ENCODE measurements around the gene GAA.
"Not testable (repeated sequence)": the region's sequence is repeated elsewhere in the genome, so short reads cannot be mapped to it uniquely, and the experiment has no call there.

The GAA gene

DNA sequence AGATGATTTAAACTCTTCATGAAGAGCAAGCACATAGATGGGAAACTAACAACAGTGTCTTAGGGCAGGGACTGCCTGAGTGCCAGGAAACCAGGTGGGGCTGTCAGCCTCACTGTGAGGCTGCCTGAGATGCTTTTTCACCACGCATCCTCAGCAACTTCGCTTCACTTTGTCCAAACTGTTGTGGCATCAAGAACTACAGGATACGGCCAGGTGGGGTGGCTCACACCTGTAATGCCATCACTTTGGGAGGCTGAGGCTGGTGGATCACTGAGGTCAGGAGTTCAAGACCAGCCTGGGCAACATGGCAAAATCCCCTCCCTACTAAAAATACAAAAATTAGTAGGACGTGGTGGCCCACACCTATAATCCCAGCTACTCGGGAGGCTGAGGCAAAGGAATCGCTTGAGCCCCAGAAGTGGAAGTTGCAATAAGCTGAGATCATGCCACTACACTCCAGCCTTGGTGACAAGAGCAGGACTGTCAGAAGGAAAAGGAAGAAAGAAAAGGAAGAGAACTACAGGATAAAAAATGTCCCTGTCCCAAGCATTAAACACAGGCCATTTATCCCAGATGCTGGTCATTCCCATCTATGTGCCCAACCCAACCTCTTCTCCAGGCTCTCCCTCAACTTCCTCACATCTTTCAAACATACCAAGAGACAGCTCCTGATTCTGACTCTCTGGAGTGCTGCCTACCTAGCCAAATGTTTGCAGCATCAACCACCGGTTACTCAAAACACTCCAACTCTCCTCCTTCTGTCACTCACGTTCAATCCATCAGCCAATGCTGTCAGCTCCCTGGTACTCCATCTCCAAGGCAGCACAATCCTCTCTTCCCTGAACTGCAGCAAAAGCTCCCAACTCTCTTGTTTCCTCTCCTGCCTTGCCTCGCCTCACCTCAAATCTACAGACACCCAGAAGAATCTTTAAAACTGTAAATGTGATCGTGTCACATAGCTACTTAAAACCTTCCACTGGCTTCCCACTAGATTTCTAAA is 44.0 kb downstream of the GAA start:
- no peak for DNase-seq (ENCODE audit: low read depth)

DNA sequence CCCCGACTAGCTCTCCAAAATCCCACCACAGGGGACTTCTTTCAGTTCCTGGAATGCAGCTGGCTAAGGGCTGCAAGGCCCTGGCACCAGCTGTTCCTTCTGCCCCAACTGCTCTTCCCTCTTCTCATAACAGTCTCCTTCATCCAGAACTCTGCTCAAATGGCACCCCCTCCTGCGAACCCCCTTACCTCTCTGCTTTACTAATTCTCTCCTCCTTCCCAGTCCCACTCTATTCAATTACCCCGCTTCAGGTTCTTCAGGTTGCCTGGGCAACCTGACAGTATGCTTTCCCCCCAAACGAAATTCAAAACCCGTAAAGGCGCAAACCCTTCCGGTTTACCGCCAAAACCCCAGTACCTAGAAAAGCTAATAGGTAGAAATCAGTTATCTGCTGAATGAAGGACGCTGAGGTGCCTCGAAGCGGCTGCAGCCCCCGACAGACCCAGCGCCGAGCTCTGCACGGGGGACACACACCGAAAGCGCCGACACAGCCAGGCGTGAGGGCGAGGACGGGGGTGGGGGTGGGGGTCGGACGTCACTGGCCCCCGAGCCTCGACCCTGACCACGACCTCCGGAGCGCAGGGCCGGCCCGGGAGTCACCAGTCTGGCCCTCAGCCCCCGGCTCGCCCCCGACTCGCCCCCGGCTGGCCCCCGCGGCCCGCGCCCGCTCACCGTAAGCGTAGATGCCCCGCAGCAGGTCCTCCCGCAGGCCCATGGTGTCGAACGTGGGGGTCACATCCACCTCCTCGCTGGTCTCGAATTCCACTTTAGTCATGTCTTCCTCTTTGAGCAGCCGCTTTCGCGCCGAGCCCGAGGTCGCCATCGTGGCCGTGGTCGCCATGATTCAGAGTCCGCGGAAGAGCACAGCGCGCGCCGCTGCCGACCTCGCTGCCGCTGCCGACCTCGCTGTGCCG is 45.0 kb downstream of the GAA start:
- DNase-seq (ENCODE audit: low read depth) = no peak

DNA sequence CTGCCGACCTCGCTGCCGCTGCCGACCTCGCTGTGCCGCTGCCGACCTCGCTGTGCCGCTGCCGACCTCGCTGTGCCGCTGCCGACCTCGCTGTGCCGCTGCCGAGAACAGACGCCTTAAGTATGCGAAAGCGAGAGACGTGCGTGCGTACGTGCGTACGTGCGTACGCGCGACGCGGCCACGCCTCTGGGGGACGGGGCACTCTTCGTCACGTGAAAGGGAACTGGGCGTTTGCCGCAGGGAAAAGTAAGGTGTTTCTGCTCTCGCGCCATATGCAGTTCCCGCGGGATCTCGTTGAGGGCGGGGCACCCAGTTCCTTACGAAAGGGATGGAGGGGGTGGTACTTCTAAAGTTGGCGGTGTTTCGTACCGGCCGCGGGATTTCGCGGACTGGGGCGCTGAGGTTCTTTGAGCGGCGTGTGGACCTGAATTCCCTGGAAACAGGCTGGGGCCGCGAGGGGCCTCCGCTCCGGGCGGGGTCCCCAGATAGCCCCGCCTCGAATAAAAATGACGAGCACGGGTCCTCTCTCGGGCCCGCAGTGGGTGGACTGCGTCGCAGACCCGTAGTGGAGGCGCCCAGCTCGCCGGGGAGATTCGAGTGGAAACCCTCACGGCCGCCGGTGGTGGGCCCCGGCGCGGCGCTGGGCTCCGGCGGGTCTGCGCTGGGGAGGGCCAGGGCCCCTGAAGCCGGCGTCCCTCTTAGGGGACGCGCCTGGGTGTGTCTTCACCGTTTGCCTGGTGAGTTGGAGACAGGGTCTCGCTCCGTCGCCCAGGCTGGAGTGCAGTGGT is 45.8 kb downstream of the GAA start, which contains the start of gene EIF4A3:
TSS of gene EIF4A3 (minus strand) at position 94 of the 788 bp plus-strand sequence. CDS start 167 bp downstream, outside the sequence.
- peak; percentile 95 for DNase-seq (ENCODE audit: low read depth)

GRCh38 chr17:80151333-80151732 is 50.0 kb downstream of the GAA start:
- no peak for DNase-seq (ENCODE audit: low read depth)

DNA sequence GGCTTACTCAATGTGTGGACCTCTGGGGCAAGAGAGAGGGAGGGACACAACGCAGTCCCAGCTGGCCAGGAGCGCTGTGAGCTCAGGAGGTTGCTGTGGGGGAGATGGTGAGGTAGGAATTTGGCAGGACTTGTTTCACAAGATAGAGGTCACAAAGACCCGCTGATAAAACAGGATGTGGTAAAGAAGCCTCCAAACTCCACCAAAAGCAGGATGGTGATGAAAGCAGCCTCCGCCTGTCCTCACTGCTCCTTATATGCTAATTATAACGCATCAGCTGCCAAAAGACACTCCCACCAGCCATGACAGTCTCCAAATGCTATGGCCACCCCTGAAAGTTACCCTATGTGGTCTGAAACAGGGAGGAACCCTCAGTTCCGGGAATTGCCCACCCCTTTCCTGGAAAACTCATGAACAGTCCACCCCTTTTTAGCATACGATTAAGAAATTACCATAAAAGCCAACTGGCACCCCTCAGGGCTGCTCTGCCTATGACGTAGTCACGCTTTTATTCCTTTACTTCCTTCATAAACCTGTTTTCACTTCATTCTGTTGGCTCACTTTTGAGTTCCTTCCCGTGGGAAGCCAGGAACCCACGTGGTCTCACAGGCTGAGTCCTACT is 50.8 kb downstream of the GAA start:
- DNase-seq (ENCODE audit: low read depth) = no peak

DNA sequence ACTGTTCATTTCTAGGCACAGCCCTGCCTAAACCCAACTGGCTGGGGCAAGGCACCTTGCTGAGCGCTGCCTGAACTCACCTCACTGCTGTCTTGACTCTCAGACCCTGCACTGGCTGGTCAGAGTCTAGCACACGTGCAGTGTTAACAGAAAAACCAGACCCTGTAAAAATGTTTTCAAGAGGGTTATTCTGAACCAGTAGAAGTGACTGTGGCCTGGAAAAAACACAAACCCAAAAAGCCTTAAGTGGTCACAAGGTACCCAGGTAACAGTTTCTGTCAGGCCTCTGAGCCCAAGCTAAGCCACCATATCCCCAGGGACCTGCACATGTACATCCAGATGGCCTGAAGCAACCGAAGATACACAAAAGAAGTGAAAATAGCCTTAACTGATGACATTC is 51.6 kb downstream of the GAA start:
- DNase-seq (ENCODE audit: low read depth) = no peak

DNA sequence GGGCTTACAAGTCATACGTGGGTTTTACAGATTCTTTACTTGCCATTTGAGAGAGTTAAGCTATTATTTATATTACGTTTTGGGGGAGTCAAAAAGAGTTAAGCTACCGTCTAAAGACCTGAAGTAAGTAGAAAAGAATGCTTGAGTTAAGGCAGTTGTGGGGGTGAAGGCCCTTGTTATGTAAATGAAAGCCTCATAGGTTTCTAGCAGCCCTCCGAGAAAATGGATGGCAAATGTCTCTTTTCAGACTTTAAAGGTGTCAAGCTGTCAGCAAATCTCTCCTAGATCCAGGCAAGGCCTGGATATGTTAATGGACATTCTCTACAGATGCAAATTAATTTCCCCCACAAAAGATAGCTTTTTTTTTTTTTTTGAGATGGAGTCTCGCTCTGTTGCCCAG is 52.8 kb downstream of the GAA start:
- no peak for DNase-seq (ENCODE audit: low read depth)

GRCh38 chr17:80155600-80155999 is 54.2 kb downstream of the GAA start:
- not testable (repeated sequence) for DNase-seq (ENCODE audit: low read depth)

DNA sequence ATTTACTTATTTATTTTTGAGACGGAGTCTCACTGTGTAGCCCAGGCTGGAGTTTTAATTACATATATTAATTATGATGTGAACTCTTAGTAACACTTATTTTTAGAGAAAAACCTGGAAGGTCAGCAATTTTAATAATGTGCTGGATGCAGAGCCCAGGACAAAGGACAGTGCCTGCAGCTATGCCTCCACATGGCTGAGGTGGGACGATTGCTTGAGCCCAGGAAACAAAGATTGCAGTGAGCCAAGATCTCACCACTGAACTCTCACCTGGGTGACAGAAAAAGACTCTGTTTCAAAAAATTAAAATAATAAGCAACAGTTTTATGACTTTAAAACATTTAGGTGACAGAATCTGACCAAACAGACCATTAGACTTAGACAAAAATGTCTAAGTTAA is 57.5 kb downstream of the GAA start:
- no peak for DNase-seq (ENCODE audit: low read depth)

- DNase-seq (ENCODE audit: low read depth) = no peak
Measured at GRCh38 chr17:80160536-80160935, 59.2 kb downstream of the GAA start.

GRCh38 chr17:80163336-80163735 is 62.0 kb downstream of the GAA start:
- DNase-seq (ENCODE audit: low read depth) = no peak

GRCh38 chr17:80164185-80164584 is 62.8 kb downstream of the GAA start:
- DNase-seq (ENCODE audit: low read depth) = no peak

GRCh38 chr17:80166446-80166845 is 65.1 kb downstream of the GAA start:
- DNase-seq (ENCODE audit: low read depth) = no peak

DNA sequence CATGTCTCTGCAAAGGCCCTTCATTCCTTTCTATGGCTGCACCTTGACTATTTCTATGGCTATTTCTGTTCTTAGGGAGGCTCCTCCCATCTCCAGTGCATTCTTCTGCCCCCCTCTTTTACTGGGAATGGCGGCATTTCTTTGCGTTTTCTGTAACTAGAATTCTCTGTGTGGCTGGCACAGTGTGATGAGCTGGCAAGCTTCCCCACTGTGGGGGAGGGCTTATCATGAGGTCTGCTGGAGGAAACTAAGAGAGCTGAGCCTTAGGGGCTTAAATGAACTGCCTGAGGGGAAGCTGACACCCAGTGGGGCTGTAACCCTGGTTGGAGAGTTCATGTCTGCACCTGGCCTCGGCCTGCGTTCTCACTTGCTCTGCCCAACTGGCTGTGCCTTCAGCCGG is 67.0 kb downstream of the GAA start:
- no peak for DNase-seq (ENCODE audit: low read depth)

- DNase-seq (ENCODE audit: low read depth) = no peak
Measured at GRCh38 chr17:80169107-80169506, 67.7 kb downstream of the GAA start.

Measured in stimulated activated CD8-positive, alpha-beta memory T cell treated with anti-CD3 and anti-CD28 coated beads, Interleukin-7, amount 100 ng/mL, for 24 hours (primary cell).